BE2C (cell line): Measurements from ENCODE around the gene NOL4.

Source experiments
- DNase-seq: peaks from one replicate; pipeline ENCODE4 v3.0.0-alpha.2; 2020
- H3K27me3 ChIP-seq: fragments of 250-450 bp; sonication (Bioruptor Pico); 2 replicates; pipeline ENCODE4 v1.5.1; 2020; ENCODE audit warnings: mild to moderate bottlenecking
- H3K36me3 ChIP-seq: fragments of 250-450 bp; sonication (Bioruptor Pico); 2 replicates; pipeline ENCODE4 v1.5.1; 2020; ENCODE audit warnings: mild to moderate bottlenecking
- H3K4me1 ChIP-seq: fragments of 250-450 bp; sonication (Bioruptor Pico); 2 replicates; pipeline ENCODE4 v1.5.1; 2020
- H3K4me3 ChIP-seq: 2 replicates; pipeline ENCODE4 v1.5.1; 2011; ENCODE audit warnings: low read depth, low read length
- H3K9me3 ChIP-seq: fragments of 250-450 bp; sonication (Bioruptor Pico); 2 replicates; pipeline ENCODE4 v1.5.1; 2020
- TF ChIP-seq, protein P1 (sequence below): IDR thresholded peaks from 2 replicates; pipeline ENCODE4 v1.5.1; 2012; ENCODE audit warnings: mild to moderate bottlenecking, low read depth, low read length

The NOL4 gene

DNA sequence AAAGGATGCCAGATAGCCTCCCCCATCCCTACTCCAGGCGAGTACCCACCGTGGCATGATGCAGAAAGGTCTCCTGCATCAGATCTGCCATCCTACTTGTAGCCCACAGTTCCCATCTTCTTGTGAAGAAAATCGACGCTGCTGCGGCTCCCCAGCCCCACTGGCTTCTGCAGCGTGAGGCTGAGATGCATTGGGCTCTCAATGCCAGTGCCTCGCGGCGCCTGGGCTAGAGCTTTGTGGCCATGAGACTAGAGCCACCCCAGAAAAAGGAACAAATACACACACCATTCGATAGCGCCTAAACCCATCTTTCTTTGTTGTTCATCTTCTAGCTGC, 2.8 kb downstream of the NOL4 start:
- H3K4me1 ChIP-seq, result no peaks in the 10 kb centered on the region
- peak; percentile 62 for DNase-seq
- no peaks in the 10 kb centered on the region for H3K9me3 ChIP-seq
- H3K4me3 ChIP-seq, result peak overlapping the region; percentile 87
- H3K27me3 ChIP-seq, result no peaks in the 10 kb centered on the region
- H3K36me3 ChIP-seq, result peaks cover 4% of the 10 kb centered on the region
- TF ChIP-seq, protein P1, sequence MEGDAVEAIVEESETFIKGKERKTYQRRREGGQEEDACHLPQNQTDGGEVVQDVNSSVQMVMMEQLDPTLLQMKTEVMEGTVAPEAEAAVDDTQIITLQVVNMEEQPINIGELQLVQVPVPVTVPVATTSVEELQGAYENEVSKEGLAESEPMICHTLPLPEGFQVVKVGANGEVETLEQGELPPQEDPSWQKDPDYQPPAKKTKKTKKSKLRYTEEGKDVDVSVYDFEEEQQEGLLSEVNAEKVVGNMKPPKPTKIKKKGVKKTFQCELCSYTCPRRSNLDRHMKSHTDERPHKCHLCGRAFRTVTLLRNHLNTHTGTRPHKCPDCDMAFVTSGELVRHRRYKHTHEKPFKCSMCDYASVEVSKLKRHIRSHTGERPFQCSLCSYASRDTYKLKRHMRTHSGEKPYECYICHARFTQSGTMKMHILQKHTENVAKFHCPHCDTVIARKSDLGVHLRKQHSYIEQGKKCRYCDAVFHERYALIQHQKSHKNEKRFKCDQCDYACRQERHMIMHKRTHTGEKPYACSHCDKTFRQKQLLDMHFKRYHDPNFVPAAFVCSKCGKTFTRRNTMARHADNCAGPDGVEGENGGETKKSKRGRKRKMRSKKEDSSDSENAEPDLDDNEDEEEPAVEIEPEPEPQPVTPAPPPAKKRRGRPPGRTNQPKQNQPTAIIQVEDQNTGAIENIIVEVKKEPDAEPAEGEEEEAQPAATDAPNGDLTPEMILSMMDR, result no peak

DNA sequence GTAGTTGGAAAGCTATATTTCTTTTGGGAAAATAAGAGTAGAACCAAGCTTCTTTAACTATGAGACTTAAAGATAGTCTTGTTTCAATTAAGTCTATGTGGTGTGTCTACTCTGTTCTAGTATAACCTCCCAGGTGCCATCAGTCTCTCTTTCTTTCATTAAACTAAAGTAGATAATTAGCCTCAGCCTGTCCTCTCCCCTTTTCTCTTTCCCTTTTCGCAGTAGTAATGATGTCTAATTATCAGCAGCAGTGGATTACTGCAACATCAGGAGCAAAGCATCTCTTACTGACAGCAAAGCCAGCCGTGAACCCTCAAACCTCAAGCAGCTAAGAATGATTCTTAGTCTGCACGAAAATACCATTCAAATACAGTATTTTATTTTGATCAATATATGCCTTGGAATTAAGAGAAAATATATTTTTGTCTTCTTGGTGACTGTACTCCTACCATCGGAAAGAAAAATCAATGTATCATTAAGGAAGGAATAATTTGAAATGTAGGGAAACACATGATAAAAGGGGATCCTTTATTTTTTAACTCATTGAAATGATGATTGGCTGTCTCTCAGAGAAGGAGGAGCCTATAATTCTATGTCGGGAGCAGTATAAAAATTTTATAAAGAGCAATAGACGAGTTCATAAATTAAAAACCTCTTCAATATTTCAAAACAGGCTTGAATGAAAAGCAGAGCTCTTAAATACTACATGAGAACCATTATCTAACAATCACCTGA, 4.5 kb downstream of the NOL4 start:
- H3K4me1 ChIP-seq, result no peaks in the 10 kb centered on the region
- no peak for DNase-seq
- peaks cover 4% of the 10 kb centered on the region for H3K36me3 ChIP-seq
- H3K4me3 ChIP-seq, result peak overlapping the region; percentile 87
- no peaks in the 10 kb centered on the region for H3K9me3 ChIP-seq
- H3K27me3 ChIP-seq, result no peaks in the 10 kb centered on the region
- TF ChIP-seq, protein P1, result no peak

DNA sequence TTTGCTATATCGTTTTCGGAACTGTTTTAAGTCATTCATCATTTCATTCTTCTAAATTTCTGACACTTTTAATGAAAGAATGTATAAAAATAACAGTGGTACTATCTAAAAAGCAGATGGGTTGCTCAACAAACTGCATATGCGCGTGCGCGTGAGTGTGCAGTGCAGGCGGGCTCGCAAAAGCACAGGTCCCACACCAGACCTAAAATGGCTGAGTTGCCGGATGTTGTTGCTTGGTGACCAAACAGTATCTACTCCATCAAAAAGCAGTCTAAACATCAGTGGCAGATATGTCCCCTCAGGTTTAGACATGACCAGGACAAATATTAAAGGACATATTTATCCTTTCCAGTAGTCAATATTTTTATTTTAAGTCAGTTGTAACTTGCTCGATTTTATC, 5.1 kb downstream of the NOL4 start:
- H3K4me3 ChIP-seq, result peak overlapping the region; percentile 87
- TF ChIP-seq, protein P1, result no peak
- no peaks in the 10 kb centered on the region for H3K9me3 ChIP-seq
- H3K27me3 ChIP-seq, result no peaks in the 10 kb centered on the region
- H3K36me3 ChIP-seq, result peaks cover 9% of the 10 kb centered on the region
- DNase-seq, result peak; percentile 75
- no peaks in the 10 kb centered on the region for H3K4me1 ChIP-seq

DNA sequence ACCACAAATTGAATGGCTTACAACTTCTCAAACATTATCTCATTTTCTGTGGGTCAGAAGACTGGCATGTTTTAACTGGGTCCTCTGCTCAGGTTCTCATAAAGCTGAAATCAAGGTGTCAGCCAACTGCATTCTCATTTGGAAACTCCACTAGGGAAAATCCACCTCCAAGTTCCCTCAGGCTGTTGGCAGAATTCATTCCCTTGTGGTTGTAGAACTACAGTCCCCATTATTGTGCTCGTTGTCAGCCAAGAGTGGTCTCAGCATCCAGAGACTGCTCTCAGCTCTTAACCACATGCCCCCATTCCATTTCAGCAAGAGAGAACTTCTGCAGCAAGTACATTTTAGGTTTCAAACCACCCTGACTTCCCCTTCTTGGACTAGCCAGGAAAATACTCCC, 12.2 kb downstream of the NOL4 start:
- TF ChIP-seq, protein P1, result no peak
- Histone ChIP-seq H3K4me1 (no peaks in the 10 kb centered on the region), H3K9me3 (no peaks in the 10 kb centered on the region), H3K4me3 (no peak overlapping the region), H3K27me3 (no peaks in the 10 kb centered on the region), H3K36me3 (peaks cover 9% of the 10 kb centered on the region)
- DNase-seq, result no peak

DNA sequence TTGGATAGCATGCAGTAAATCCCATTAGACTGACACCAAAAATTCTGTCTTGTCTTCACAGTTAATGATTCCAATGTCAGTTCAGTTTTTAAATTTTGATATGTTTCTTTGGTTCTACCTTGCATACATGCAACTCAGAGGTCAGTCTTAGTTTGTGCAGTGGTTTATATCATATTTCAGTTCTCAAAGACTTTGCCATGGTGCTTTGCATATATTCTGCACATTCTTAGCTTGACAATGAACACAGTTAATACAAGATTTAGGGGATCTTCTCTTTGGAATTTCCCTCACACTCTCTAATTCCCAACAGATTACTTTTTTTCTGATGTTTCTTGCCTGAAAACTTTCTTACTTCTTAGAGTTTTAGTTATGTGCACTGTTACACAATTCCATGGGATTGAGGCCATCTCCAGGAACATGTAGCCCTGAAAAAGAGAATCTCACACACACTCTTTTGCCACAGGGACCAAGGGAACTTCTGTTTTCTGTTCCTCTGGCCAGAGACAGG, 17.3 kb downstream of the NOL4 start:
- Histone ChIP-seq H3K4me3 (no peak overlapping the region), H3K36me3 (peaks cover 4% of the 10 kb centered on the region; the same call in 1 of the 2 replicates), H3K27me3 (no peaks in the 10 kb centered on the region), H3K4me1 (no peaks in the 10 kb centered on the region), H3K9me3 (no peaks in the 10 kb centered on the region)
- TF ChIP-seq, protein P1, result no peak
- DNase-seq, result no peak

DNA sequence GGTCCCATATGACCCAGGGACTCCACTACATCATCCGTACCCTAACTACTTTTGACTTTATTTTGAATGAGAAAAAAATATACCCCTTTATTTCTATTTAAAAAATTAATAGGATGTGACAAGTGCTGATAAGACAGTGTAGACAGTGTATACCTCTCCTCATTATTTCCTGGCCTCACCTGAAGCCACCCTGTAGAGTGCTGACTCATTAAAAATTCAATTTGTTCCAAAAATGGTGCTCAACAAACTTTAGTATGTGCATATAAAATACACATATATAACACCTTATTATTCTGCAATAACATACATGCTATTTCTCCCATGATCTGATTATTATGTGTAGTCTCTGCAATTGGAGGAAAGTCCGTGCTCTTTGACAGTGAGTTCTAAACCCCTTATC, 20.8 kb downstream of the NOL4 start:
- Histone ChIP-seq H3K4me1 (no peaks in the 10 kb centered on the region), H3K27me3 (no peaks in the 10 kb centered on the region), H3K9me3 (no peaks in the 10 kb centered on the region), H3K4me3 (no peak overlapping the region), H3K36me3 (peaks cover 4% of the 10 kb centered on the region; the same call in 1 of the 2 replicates)
- TF ChIP-seq, protein P1, result no peak
- DNase-seq, result no peak
